ENCODE results near the gene MARK1.

- TF ChIP-seq MXI1 (IDR thresholded peaks at IDR 0.05; ENCODE audit: borderline replicate concordance, low read depth, low read length) (no peak), CTCF (conservative IDR thresholded peaks at IDR 0.05; ENCODE audit: low read depth, low read length) (no peak), CEBPB (IDR thresholded peaks at IDR 0.05; ENCODE audit: low read depth, low read length) (no peak), RAD21 (IDR thresholded peaks at IDR 0.05; ENCODE audit: low read length) (no peak), BHLHE40 (IDR thresholded peaks at IDR 0.05; ENCODE audit: low read depth, low read length) (no peak), USF2 (IDR thresholded peaks at IDR 0.05; ENCODE audit: low read depth, low read length) (no peak)
Measured at GRCh38 chr1:220707160-220707559, 179.2 kb downstream of the MARK1 start.
